GM19463 (cell line): ENCODE measurements around the gene CEACAM5.

Experiments used
- ATAC-seq: cut with Tn5 transposase; IDR thresholded peaks from one replicate; pipeline ENCODE4 v1.9.1; 2021; ENCODE audit warnings: mild to moderate bottlenecking, moderate library complexity; ENCODE audit not compliant: unreplicated experiment

Gene CEACAM5

DNA sequence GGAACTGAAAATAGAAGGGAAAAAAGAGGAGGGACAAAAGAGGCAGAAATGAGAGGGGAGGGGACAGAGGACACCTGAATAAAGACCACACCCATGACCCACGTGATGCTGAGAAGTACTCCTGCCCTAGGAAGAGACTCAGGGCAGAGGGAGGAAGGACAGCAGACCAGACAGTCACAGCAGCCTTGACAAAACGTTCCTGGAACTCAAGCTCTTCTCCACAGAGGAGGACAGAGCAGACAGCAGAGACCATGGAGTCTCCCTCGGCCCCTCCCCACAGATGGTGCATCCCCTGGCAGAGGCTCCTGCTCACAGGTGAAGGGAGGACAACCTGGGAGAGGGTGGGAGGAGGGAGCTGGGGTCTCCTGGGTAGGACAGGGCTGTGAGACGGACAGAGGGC, at the start of gene CEACAM5:
Gene CEACAM5 (plus strand): TSS at position 146 of the 400 bp plus-strand sequence. CDS start 106 bp downstream, at position 252.
- no peak for ATAC-seq

- no peak for ATAC-seq
These were observed 42.4 kb upstream of the CEACAM5 start for GRCh38 chr19:41666075-41666474.

DNA sequence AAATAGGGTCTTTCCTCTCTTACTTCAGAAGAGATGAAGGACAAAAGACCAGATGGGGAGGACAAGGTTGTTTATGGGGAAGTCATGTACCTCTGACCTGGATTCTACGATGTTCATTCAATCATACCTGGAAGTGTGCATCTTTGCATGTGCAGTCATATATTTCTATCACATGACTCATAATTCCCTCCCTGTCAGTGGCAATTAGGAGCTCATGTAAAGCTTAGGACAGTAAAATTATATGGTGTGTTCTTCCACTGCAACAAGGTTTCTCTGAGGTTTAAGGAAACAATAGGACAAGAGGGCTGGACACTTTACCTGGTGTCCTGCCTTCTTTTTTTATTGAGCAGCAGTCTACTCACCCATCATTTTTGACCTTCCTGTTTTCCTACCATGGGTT, 40.1 kb upstream of the CEACAM5 start:
- ATAC-seq = no peak

GRCh38 chr19:41670755-41671154, 37.7 kb upstream of the CEACAM5 start:
- ATAC-seq = no peak

GRCh38 chr19:41671486-41671885, 36.9 kb upstream of the CEACAM5 start:
- ATAC-seq = no peak

GRCh38 chr19:41682437-41682836, 26.0 kb upstream of the CEACAM5 start:
- ATAC-seq = no peak

DNA sequence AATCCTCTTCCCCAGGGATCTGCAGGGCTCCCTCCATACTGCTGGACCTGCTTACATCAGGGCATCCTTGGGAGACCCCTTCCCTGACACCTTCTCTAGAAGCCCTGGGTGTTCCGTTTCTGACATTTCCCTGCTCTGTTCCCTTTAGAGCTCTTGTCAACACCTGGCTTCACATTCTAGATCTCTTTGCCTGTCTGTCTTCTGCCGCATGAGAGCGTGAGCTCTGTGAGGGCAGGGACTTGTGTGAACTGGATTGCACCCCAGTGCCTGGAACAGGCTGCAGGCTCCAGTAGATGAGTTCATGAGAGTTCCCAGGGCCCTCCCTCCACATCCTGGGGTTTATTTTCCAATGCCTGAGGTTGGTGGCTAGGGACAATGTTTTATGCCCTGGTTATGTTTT, 21.0 kb upstream of the CEACAM5 start:
- no peak for ATAC-seq

DNA sequence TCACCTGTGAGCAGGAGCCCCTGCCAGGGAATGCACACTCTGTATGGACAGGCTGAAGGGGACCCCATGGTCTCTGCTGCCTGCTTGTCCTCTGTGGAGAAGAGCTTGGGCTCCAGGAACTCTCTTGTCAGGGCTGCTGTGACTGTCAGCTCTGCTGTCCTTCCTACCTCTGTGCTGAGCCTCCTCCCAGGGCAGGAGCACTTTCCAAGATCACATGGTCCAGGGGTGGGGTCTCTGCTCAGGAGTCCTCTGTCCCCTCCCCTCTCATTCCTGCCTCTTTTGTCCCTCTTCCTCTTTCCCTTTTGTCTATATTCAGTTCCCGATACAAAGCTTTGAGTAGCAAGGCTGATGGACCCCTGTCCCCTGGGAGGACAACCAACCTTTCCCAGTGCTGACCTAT, 20.3 kb upstream of the CEACAM5 start, which contains the start of gene CEACAM7:
Gene CEACAM7 (minus strand): TSS at position 173 of the 400 bp plus-strand sequence. CDS start 105 bp downstream, at position 68.
- ATAC-seq = no peak

GRCh38 chr19:41688687-41689086, 19.7 kb upstream of the CEACAM5 start:
- no peak for ATAC-seq

- no peak for ATAC-seq
These were observed 18.2 kb upstream of the CEACAM5 start for GRCh38 chr19:41689993-41690800.

GRCh38 chr19:41690801-41691065, 17.7 kb upstream of the CEACAM5 start:
- ATAC-seq = no peak

DNA sequence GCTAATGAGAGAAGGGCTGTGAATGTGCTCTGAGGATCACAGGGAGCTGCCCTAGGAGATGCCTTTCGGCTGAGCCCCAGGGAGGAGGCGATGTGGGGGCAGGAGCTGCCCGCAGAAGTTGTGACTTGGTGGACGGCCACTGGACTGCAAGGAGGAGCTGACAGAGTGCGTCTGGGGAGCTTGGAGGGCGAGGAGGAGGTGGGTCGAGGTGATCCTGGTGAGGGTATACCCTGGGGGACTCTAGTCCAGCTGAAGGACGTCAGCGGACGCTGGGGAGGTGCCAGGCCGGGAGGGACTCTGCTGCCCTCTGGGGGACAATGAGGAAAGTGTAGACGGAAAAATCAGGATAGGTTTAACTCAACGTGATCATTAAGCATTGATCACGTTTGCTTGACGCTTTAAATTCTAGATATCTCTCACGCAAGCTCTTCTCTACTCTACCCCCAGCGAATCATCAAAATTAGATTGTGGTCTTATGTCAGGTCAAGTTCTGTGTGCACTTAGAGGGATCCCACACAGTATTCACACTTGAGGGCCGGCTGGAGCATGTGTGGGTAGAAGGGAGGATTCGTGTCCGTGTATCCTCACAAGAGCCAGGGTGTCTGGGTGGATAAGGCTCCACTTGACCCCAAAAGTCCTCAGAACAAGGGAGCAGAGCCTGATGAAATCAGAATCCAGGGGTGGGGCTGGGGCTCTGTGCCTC, 17.0 kb upstream of the CEACAM5 start:
- ATAC-seq = no peak

DNA sequence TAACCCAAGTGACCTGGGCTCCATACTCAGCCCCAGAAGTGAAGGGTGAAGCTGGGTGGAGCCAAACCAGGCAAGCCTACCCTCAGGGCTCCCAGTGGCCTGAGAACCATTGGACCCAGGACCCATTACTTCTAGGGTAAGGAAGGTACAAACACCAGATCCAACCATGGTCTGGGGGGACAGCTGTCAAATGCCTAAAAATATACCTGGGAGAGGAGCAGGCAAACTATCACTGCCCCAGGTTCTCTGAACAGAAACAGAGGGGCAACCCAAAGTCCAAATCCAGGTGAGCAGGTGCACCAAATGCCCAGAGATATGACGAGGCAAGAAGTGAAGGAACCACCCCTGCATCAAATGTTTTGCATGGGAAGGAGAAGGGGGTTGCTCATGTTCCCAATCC, 14.2 kb upstream of the CEACAM5 start:
- ATAC-seq = no peak

DNA sequence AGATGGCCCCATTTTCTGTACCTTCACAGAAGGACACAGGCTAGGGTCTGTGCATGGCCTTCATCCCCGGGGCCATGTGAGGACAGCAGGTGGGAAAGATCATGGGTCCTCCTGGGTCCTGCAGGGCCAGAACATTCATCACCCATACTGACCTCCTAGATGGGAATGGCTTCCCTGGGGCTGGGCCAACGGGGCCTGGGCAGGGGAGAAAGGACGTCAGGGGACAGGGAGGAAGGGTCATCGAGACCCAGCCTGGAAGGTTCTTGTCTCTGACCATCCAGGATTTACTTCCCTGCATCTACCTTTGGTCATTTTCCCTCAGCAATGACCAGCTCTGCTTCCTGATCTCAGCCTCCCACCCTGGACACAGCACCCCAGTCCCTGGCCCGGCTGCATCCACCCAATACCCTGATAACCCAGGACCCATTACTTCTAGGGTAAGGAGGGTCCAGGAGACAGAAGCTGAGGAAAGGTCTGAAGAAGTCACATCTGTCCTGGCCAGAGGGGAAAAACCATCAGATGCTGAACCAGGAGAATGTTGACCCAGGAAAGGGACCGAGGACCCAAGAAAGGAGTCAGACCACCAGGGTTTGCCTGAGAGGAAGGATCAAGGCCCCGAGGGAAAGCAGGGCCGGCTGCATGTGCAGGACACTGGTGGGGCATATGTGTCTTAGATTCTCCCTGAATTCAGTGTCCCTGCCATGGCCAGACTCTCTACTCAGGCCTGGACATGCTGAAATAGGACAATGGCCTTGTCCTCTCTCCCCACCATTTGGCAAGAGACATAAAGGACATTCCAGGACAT, 13.4 kb upstream of the CEACAM5 start:
- no peak for ATAC-seq

GRCh38 chr19:41695745-41696144, 12.7 kb upstream of the CEACAM5 start:
- ATAC-seq = no peak

GRCh38 chr19:41696402-41697197, 11.8 kb upstream of the CEACAM5 start:
- ATAC-seq = no peak

DNA sequence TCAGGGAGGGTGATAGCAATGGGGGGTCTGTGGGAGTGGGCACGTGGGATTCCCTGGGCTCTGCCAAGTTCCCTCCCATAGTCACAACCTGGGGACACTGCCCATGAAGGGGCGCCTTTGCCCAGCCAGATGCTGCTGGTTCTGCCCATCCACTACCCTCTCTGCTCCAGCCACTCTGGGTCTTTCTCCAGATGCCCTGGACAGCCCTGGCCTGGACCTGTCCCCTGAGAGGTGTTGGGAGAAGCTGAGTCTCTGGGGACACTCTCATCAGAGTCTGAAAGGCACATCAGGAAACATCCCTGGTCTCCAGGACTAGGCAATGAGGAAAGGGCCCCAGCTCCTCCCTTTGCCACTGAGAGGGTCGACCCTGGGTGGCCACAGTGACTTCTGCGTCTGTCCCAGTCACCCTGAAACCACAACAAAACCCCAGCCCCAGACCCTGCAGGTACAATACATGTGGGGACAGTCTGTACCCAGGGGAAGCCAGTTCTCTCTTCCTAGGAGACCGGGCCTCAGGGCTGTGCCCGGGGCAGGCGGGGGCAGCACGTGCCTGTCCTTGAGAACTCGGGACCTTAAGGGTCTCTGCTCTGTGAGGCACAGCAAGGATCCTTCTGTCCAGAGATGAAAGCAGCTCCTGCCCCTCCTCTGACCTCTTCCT, 11.1 kb upstream of the CEACAM5 start:
- ATAC-seq = no peak

DNA sequence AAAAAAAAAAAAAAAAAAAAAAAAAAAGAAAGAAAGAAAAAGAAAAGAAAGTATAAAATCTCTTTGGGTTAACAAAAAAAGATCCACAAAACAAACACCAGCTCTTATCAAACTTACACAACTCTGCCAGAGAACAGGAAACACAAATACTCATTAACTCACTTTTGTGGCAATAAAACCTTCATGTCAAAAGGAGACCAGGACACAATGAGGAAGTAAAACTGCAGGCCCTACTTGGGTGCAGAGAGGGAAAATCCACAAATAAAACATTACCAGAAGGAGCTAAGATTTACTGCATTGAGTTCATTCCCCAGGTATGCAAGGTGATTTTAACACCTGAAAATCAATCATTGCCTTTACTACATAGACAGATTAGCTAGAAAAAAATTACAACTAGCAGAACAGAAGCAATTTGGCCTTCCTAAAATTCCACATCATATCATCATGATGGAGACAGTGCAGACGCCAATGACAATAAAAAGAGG, 9.6 kb upstream of the CEACAM5 start:
- ATAC-seq = no peak

- no peak for ATAC-seq
These were observed 9.0 kb upstream of the CEACAM5 start for GRCh38 chr19:41699231-41699967.

GRCh38 chr19:41699968-41700323, 8.5 kb upstream of the CEACAM5 start:
- no peak for ATAC-seq
